DOHH2 (cell line): Measurements from ENCODE around the gene NMT2.

Source experiments
- H3F3A ChIP-seq: fragments of 200-600 bp; sonication (generic), shearing (Covaris generic); 2 replicates; pipeline ENCODE4 v1.6.0; 2016; ENCODE audit warnings: antibody characterized with exemption, mild to moderate bottlenecking; ENCODE audit not compliant: control insufficient read depth, insufficient read depth
- H3K27ac ChIP-seq: fragments of 200-600 bp; sonication (generic); 2 replicates; pipeline ENCODE4 v1.5.1; 2014; ENCODE audit warnings: low read depth, mild to moderate bottlenecking, low read length, moderate library complexity
- H3K27me3 ChIP-seq: fragments of 200-600 bp; sonication (generic); 2 replicates; pipeline ENCODE4 v1.6.1; 2014; ENCODE audit warnings: mild to moderate bottlenecking, low read length, mixed read lengths; ENCODE audit not compliant: control insufficient read depth
- H3K36me3 ChIP-seq: fragments of 200-600 bp; sonication (generic); 2 replicates; pipeline ENCODE4 v1.6.1; 2014; ENCODE audit warnings: mild to moderate bottlenecking, low read length, moderate library complexity, mixed read lengths; ENCODE audit not compliant: control insufficient read depth
- H3K4me1 ChIP-seq: fragments of 200-600 bp; sonication (generic); 2 replicates; pipeline ENCODE4 v1.6.1; 2014; ENCODE audit warnings: mild to moderate bottlenecking, low read length, mixed read lengths; ENCODE audit not compliant: control insufficient read depth
- H3K4me2 ChIP-seq: fragments of 200-600 bp; sonication (generic); 2 replicates; pipeline ENCODE4 v1.6.0; 2014; ENCODE audit warnings: mild to moderate bottlenecking, low read length, moderate library complexity
- H3K4me3 ChIP-seq: fragments of 200-600 bp; sonication (generic); 2 replicates; pipeline ENCODE4 v1.5.1; 2014; ENCODE audit warnings: mild to moderate bottlenecking, low read length, mixed read lengths
- H3K79me2 ChIP-seq: fragments of 200-600 bp; sonication (generic); 2 replicates; pipeline ENCODE4 v1.6.1; 2014; ENCODE audit warnings: mild to moderate bottlenecking, low read length, mixed read lengths; ENCODE audit not compliant: control insufficient read depth
- H3K9me2 ChIP-seq: fragments of 200-600 bp; sonication (generic); replicated peaks from 2 replicates; pipeline ENCODE4 v1.6.1; 2014; ENCODE audit warnings: mild to moderate bottlenecking, low read length, mixed read lengths; ENCODE audit not compliant: control insufficient read depth
- H3K9me3 ChIP-seq: fragments of 200-600 bp; sonication (generic); 2 replicates; pipeline ENCODE4 v1.6.1; 2014; ENCODE audit warnings: antibody characterized with exemption, low read length, mixed read lengths; ENCODE audit not compliant: control insufficient read depth, insufficient read depth
- H4K20me1 ChIP-seq: fragments of 200-600 bp; sonication (generic); 2 replicates; pipeline ENCODE4 v1.6.0; 2014; ENCODE audit warnings: low read depth, mild to moderate bottlenecking, antibody characterized with exemption, low read length, moderate library complexity; ENCODE audit not compliant: control insufficient read depth, insufficient read depth
- EZH2phosphoT487 ChIP-seq: fragments of 200-600 bp; sonication (generic); IDR thresholded peaks from 2 replicates; pipeline ENCODE4 v1.6.1; 2017; ENCODE audit warnings: borderline replicate concordance, mild to moderate bottlenecking, antibody characterized with exemption, low read length, moderate library complexity, mixed read lengths
- TF ChIP-seq, protein P1 (sequence below): fragments of 200-600 bp; sonication (generic); IDR thresholded peaks from one replicate; pipeline ENCODE4 v1.5.1; 2014; ENCODE audit warnings: antibody characterized with exemption, mild to moderate bottlenecking, low read depth, low read length; ENCODE audit not compliant: poor library complexity, severe bottlenecking

The NMT2 gene

DNA sequence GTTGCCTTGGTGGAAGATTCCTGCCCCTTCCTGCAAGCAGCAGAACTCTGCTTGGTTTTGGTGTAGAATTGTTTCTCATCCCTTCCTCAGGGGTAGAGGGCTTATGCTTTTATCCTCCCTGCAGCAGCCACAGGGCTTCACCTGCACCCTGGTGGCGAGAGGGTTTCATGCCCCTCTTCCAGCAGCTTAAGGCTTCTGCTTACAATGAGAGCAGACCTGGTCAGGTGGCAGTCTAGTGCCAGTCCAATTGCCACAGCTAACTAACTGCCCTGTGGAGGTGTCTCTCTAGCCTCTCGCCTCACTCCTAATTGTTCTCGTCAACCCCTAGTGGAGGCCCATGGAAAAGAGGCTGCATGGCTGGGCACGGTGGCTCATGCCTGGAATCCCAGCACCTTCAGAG, 99.3 kb downstream of the NMT2 start:
- no peaks in the 10 kb centered on the region for H3K79me2 ChIP-seq
- no peak overlapping the region for H3K4me3 ChIP-seq
- H3K9me2 ChIP-seq, result no peaks in the 10 kb centered on the region
- no peaks in the 10 kb centered on the region for H3K4me1 ChIP-seq
- H3F3A ChIP-seq, result no peaks in the 10 kb centered on the region
- H3K4me2 ChIP-seq, result no peak overlapping the region
- peaks cover 10% of the 10 kb centered on the region; the same call in 1 of the 2 replicates for H3K27me3 ChIP-seq
- no peak overlapping the region for H3K27ac ChIP-seq
- TF ChIP-seq, protein P1, sequence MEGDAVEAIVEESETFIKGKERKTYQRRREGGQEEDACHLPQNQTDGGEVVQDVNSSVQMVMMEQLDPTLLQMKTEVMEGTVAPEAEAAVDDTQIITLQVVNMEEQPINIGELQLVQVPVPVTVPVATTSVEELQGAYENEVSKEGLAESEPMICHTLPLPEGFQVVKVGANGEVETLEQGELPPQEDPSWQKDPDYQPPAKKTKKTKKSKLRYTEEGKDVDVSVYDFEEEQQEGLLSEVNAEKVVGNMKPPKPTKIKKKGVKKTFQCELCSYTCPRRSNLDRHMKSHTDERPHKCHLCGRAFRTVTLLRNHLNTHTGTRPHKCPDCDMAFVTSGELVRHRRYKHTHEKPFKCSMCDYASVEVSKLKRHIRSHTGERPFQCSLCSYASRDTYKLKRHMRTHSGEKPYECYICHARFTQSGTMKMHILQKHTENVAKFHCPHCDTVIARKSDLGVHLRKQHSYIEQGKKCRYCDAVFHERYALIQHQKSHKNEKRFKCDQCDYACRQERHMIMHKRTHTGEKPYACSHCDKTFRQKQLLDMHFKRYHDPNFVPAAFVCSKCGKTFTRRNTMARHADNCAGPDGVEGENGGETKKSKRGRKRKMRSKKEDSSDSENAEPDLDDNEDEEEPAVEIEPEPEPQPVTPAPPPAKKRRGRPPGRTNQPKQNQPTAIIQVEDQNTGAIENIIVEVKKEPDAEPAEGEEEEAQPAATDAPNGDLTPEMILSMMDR, result no peak
- TF ChIP-seq EZH2phosphoT487, result no peak
- no peaks in the 10 kb centered on the region for H3K9me3 ChIP-seq
- H4K20me1 ChIP-seq, result no peaks in the 10 kb centered on the region
- H3K36me3 ChIP-seq, result no peaks in the 10 kb centered on the region

DNA sequence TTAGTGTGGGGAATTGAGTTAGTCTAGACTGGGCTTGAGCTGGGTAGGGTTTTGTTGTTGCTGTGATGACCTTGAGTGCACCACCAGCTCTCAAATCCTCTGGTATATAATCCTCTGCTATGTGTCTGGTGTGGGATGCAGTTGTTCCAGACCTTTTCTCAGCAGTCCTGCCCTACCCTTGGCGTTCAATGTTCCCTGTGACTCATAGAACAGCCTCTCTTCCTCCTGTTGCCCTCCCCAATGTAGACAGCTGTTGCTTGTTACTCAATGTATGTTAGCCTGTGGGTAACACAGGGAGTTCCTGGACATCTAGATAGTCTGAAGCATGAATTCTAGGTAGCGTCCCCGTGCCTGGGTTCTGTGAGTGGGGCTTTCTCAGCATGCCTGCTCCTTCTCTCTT, 99.7 kb downstream of the NMT2 start:
- Histone ChIP-seq H4K20me1 (no peaks in the 10 kb centered on the region), H3K27ac (no peak overlapping the region), H3K9me3 (no peaks in the 10 kb centered on the region), H3K27me3 (peaks cover 10% of the 10 kb centered on the region; the same call in 1 of the 2 replicates), H3K79me2 (no peaks in the 10 kb centered on the region), H3K4me1 (no peaks in the 10 kb centered on the region), H3K4me3 (no peak overlapping the region), H3K9me2 (no peaks in the 10 kb centered on the region), H3F3A (no peaks in the 10 kb centered on the region), H3K36me3 (no peaks in the 10 kb centered on the region), H3K4me2 (no peak overlapping the region)
- TF ChIP-seq, protein P1, result no peak
- no peak for TF ChIP-seq EZH2phosphoT487

DNA sequence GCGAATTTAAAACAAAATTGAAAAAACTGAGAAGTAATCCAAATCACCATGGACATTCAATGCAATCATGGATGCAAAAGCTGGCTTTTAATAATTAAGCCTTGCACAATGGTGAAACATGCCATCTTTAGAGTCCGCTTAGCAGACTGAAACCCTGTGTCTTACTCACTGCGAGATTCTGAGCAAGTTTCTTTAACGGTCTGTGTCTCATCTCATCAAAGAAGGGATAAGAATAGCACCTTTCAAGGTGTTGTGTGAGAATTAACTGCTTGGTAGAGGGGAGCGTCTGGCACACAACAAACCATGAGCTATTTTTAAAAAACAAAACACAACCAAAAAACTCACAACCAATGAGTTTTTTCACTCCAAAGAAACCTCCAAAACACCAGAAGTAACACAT, 101.3 kb downstream of the NMT2 start:
- Histone ChIP-seq H3K9me3 (no peaks in the 10 kb centered on the region), H3F3A (no peaks in the 10 kb centered on the region), H3K4me2 (no peak overlapping the region), H3K9me2 (no peaks in the 10 kb centered on the region), H3K27ac (no peak overlapping the region), H3K36me3 (no peaks in the 10 kb centered on the region), H4K20me1 (no peaks in the 10 kb centered on the region), H3K27me3 (peaks cover 10% of the 10 kb centered on the region; the same call in 1 of the 2 replicates), H3K4me1 (no peaks in the 10 kb centered on the region), H3K4me3 (no peak overlapping the region), H3K79me2 (no peaks in the 10 kb centered on the region)
- TF ChIP-seq, protein P1, result no peak
- no peak for TF ChIP-seq EZH2phosphoT487
